MM.1S (cell line): ENCODE results near the gene ENOX1.

ENCODE experiments used
- CTCF ChIP-seq: fragments of 300-600 bp; sonication (generic); IDR thresholded peaks from 2 replicates; pipeline ENCODE4 v1.5.1; 2016; ENCODE audit warnings: antibody characterized with exemption, low read length, mixed read lengths
- EZH2 ChIP-seq: fragments of 300-600 bp; sonication (generic); optimal IDR thresholded peaks from 2 replicates; pipeline ENCODE3; 2017; ENCODE audit warnings: low read depth, mild to moderate bottlenecking, antibody characterized with exemption, low read length, mixed read lengths

GRCh38 chr13:43720780-43721397 lies 65.9 kb downstream of the ENOX1 start:
- TF ChIP-seq CTCF: no peak
- no peak for TF ChIP-seq EZH2
